HepG2 (cell line): ENCODE measurements around the gene ZNF511. TPM values are rescaled to one million over a fixed set of nuclear protein-coding genes. Genes with fewer than 3 reads are reported as not detected.
A peak's percentile ranks its signal among the peaks of the same experiment; 100 is the strongest.
"Not testable (repeated sequence)": the region's sequence is repeated elsewhere in the genome, so short reads cannot be mapped to it uniquely, and the experiment has no call there.

Experiments used
- ATAC-seq: fragments of 200-7000 bp; cut with Tn5 transposase; 3 replicates; pipeline ENCODE4 v1.9.1; 2020; ENCODE audit warnings: mild to moderate bottlenecking, moderate library complexity
- BruUV-seq: library from RNA; stranded (reverse); fragments of 400-500 nt; replicated peaks from 2 replicates; lab custom pipeline; 2021; lab: Mats Ljungman, UMichigan
- CTCF ChIA-PET: fragments of 300-600 bp; formaldehyde crosslinking; extraction: SDS; loops from one replicate; lab custom pipeline; 2021; ENCODE audit warnings: low total read pairs, inconsistent platforms, low intra/inter-chr PET ratio; lab: Yijun Ruan, JAX
- POLR2A ChIA-PET: fragments of 350-600 bp; sonication (Branson Sonifier 250); formaldehyde crosslinking; loops from one replicate; lab custom pipeline; 2020; ENCODE audit warnings: antibody characterized with exemption, inconsistent platforms; lab: Yijun Ruan, JAX
- DNase-seq: peaks from one replicate; pipeline ENCODE4 v3.0.0-alpha.2; 2015; ENCODE audit warnings: low spot score
- FAIRE-seq: peaks from 3 replicates; lab custom pipeline; 2011; peaks lifted over from hg19 to GRCh38; lab: Jason Lieb, UNC
- H2AFZ ChIP-seq: one replicate; pipeline ENCODE4 v1.6.1; 2011; ENCODE audit warnings: low read length, inconsistent platforms
- H3K27ac ChIP-seq: fragments of 300-600 bp; 3 replicates; pipeline ENCODE4 v1.8.0; 2011; ENCODE audit warnings: mixed run types, mild to moderate bottlenecking, mixed read lengths, low read length, inconsistent platforms; ENCODE audit not compliant: insufficient read depth; ENCODE audit errors: extremely low read length
- H3K27me3 ChIP-seq, 2 experiments: fragments of 200-600 bp in 1 of 2; 2 replicates in 1 of 2; 3 replicates in 1 of 2; pipeline versions ENCODE4 v1.6.0 to v1.8.0; 2011; ENCODE audit warnings: low read length in 2 of 2, mild to moderate bottlenecking in 2 of 2, moderate library complexity in 2 of 2, inconsistent platforms in 1 of 2; ENCODE audit not compliant: insufficient read depth in 2 of 2, control insufficient read depth in 1 of 2
- H3K36me3 ChIP-seq, 2 experiments: fragments of 200-600 bp in 1 of 2; replicated peaks in 1 of 2; 2 replicates in 1 of 2; 3 replicates in 1 of 2; pipeline versions ENCODE4 v1.5.1 to v1.8.0; 2011; ENCODE audit warnings: low read length in 2 of 2, inconsistent platforms in 1 of 2; ENCODE audit not compliant: insufficient read depth in 2 of 2, control insufficient read depth in 1 of 2
- H3K4me1 ChIP-seq: 2 replicates; pipeline ENCODE4 v1.5.1; 2012; ENCODE audit warnings: low read length, inconsistent platforms; ENCODE audit not compliant: insufficient read depth
- H3K4me2 ChIP-seq: 2 replicates; pipeline ENCODE4 v1.6.0; 2011; ENCODE audit warnings: low read depth, low read length, inconsistent platforms
- H3K4me3 ChIP-seq, 3 experiments: fragments of 200-600 bp in 1 of 3; sonication (generic), shearing (Covaris generic) in 1 of 3; replicated peaks in 1 of 3; 2 replicates each; pipeline ENCODE4 v1.5.1; 2011 to 2016; ENCODE audit warnings: low read length in 3 of 3, inconsistent platforms in 2 of 3, low read depth in 2 of 3, mild to moderate bottlenecking in 2 of 3, control low read depth in 1 of 3, mixed read lengths in 1 of 3; ENCODE audit not compliant: insufficient read depth in 1 of 3
- H3K79me2 ChIP-seq: one replicate; pipeline ENCODE4 v1.6.1; 2011; ENCODE audit warnings: low read length, inconsistent platforms; ENCODE audit not compliant: insufficient read depth
- H3K9ac ChIP-seq: 2 replicates; pipeline ENCODE4 v1.6.0; 2011; ENCODE audit warnings: mild to moderate bottlenecking, low read depth, low read length, inconsistent platforms; ENCODE audit not compliant: insufficient read depth
- H3K9me3 ChIP-seq: 2 replicates; pipeline ENCODE4 v1.5.1; 2012; ENCODE audit warnings: mild to moderate bottlenecking, low read length
- H4K20me1 ChIP-seq: 2 replicates; pipeline ENCODE4 v1.6.0; 2011; ENCODE audit warnings: inconsistent platforms, mild to moderate bottlenecking, low read length, moderate library complexity; ENCODE audit not compliant: insufficient read depth
- MAFF ChIP-seq: IDR thresholded peaks from 2 replicates; pipeline ENCODE4 v1.6.1; 2011; ENCODE audit warnings: low read depth, low read length, improper control_type of control experiment
- MAFK ChIP-seq, 2 experiments: IDR thresholded peaks in 1 of 2; conservative IDR thresholded peaks in 1 of 2; 2 replicates each; pipeline ENCODE4 v1.6.1; 2011; ENCODE audit warnings: improper control_type of control experiment in 2 of 2, low read length in 2 of 2
- NFYB ChIP-seq: sonication (generic); formaldehyde crosslinking; IDR thresholded peaks from 2 replicates; pipeline ENCODE4 v1.4.0; 2020; ENCODE audit warnings: missing genetic modification reagents
- NFYC ChIP-seq: IDR thresholded peaks from 2 replicates; pipeline ENCODE4 v1.6.1; 2016; ENCODE audit warnings: missing genetic modification reagents, missing compliant biosample characterization
- RAD51 ChIP-seq: fragments of 450-650 bp; IDR thresholded peaks from 2 replicates; pipeline ENCODE4 v1.6.1; 2016; ENCODE audit warnings: borderline replicate concordance
- WGBS: methylation state at CpG from one replicate; pipeline ENCODE4 v1.1.6; 2017; ENCODE audit warnings: low lambda C conversion rate; 5-methylcytosine and 5-hydroxymethylcytosine counted together
- in situ Hi-C: cut with HindIII; loops from 2 replicates; pipeline ENCODE4 v1.10.0; 2017; ENCODE audit warnings: low pct_unique_long_range_greater_than_20kb; ENCODE audit not compliant: extremely low pct_ligation_motif_present
- intact Hi-C: fragments of 100-400 bp; cut with micrococcal nuclease; formaldehyde crosslinking; loops from one replicate; pipeline ENCODE4 v1.10.0; 2022; ENCODE audit not compliant: unreplicated experiment
- polyA plus RNA-seq, 8 experiments: library from polyadenylated mRNA; depleted of rRNA in 3 of 8; stranded (reverse) in 7 of 8; unstranded in 1 of 8; fragments of >200 nt; fragmentation: Illumina TruSeq in 4 of 8; extraction: Trizol in 4 of 8; gene quantifications; 2 replicates each; pipeline versions ENCODE4 v1.2.1 to v1.2.3, GENCODE V29; 2011 to 2016; ENCODE audit warnings: low read depth in 4 of 8, missing spikeins in 1 of 8, mixed read lengths in 1 of 8; ENCODE audit not compliant: insufficient read depth in 1 of 8
- total RNA-seq, 5 experiments: library from RNA; depleted of rRNA; stranded (reverse); fragments of >200 nt; fragmentation: Illumina TruSeq; extraction: Trizol; gene quantifications; 2 replicates each; pipeline ENCODE4 v1.2.3, GENCODE V29; 2016; ENCODE audit warnings: low read depth in 1 of 5

The ZNF511 gene
- total and polyA plus RNA-seq, 2 of the 13 experiments (the other 11 are each of a cell fraction or from before 2014, with no cell fraction given): 35.6 to 66.4 TPM

- POLR2A ChIA-PET, FAIRE-seq, H3K36me3 ChIP-seq, H4K20me1 ChIP-seq, H3K9ac ChIP-seq, H3K4me3 ChIP-seq, H3K4me2 ChIP-seq, in situ Hi-C loops, H2AFZ ChIP-seq, H3K27ac ChIP-seq, H3K9me3 ChIP-seq, ATAC-seq, CTCF ChIA-PET, BruUV-seq, H3K79me2 ChIP-seq, DNase-seq: not testable (repeated sequence)
- intact Hi-C loops: loop anchor here (10.0 kb wide), 1 partner anchor 54 kb away; the partner anchor contains the start of genes ECHS1 and PAOX
- Histone ChIP-seq H3K27me3 (peaks cover 1 to 20% of the 10 kb centered on the region in 2 experiments; a peak in 4 of 5 replicates), H3K4me1 (peaks cover 11% of the 10 kb centered on the region)
- peak; percentile 38; the same call in 1 of the 2 replicates for TF ChIP-seq MAFF
- TF ChIP-seq MAFK (conservative IDR thresholded peaks at IDR 0.05 in 1 of 2, IDR thresholded peaks at IDR 0.05 in 1 of 2; ENCODE audit: low read length in 2 of 2): peak; percentile 23 to 51; a peak in 3 of 4 replicates
- peak; percentile 57 for TF ChIP-seq NFYC (CRISPR knock-in tag)
- TF ChIP-seq NFYB (CRISPR knock-in tag): peak; percentile 55
- 65% methylated on average over 6 of the region's 6 CpGs for WGBS
These were observed 12.2 kb downstream of the ZNF511 start for GRCh38 chr10:133320852-133321422.

- BruUV-seq, H3K9ac ChIP-seq, H3K9me3 ChIP-seq, DNase-seq, FAIRE-seq, CTCF ChIA-PET, in situ Hi-C loops, H2AFZ ChIP-seq, POLR2A ChIA-PET, H3K4me3 ChIP-seq, H3K4me2 ChIP-seq, H4K20me1 ChIP-seq, H3K36me3 ChIP-seq, H3K27ac ChIP-seq, ATAC-seq, H3K79me2 ChIP-seq: not testable (repeated sequence)
- peak; percentile 81; the same call in 1 of the 2 replicates for TF ChIP-seq RAD51
- H3K27me3 ChIP-seq: peaks cover 1 to 32% of the 10 kb centered on the region in 2 experiments; a peak in 4 of 5 replicates
- WGBS: 43% methylated on average over 13 of the region's 14 CpGs
- intact Hi-C loops: loop anchor here (10.0 kb wide), 1 partner anchor 53 kb away; the partner anchor contains the start of genes ECHS1 and PAOX
- peaks cover 24% of the 10 kb centered on the region for H3K4me1 ChIP-seq
These were observed 13.5 kb downstream of the ZNF511 start for GRCh38 chr10:133322064-133322709.
